Measurements from ENCODE around the gene HEATR9.
"Not testable (repeated sequence)": the region's sequence is repeated elsewhere in the genome, so short reads cannot be mapped to it uniquely, and the experiment has no call there.

HEATR9 gene

GRCh38 chr17:35900708-35901480 lies 32.2 kb upstream of the HEATR9 start:
- H3K36me3 Mint-ChIP-seq, result no peaks in the 10 kb centered on the region
- peaks cover 2 to 5% of the 10 kb centered on the region in 2 donors for H3K4me1 Mint-ChIP-seq
- peaks cover 3 to 7% of the 10 kb centered on the region in 2 donors for H3K27me3 Mint-ChIP-seq
- H3K27ac Mint-ChIP-seq, result no peak overlapping the region
- no peak overlapping the region for H3K4me3 Mint-ChIP-seq
- H3K9me3 Mint-ChIP-seq, result no peaks in the 10 kb centered on the region
- ATAC-seq (replicated peaks) (no peak), DNase-seq (no peak)

GRCh38 chr17:35900280-35900679 lies 31.6 kb upstream of the HEATR9 start:
- no peaks in the 10 kb centered on the region for H3K9me3 Mint-ChIP-seq
- H3K27ac Mint-ChIP-seq, result no peak overlapping the region
- peaks cover 2 to 7% of the 10 kb centered on the region in 2 donors for H3K4me1 Mint-ChIP-seq
- H3K27me3 Mint-ChIP-seq, result peaks cover 4 to 7% of the 10 kb centered on the region in 2 donors
- ATAC-seq (replicated peaks) (no peak), DNase-seq (no peak)
- H3K4me3 Mint-ChIP-seq, result no peak overlapping the region
- H3K36me3 Mint-ChIP-seq, result no peaks in the 10 kb centered on the region

GRCh38 chr17:35898283-35899070 lies 29.8 kb upstream of the HEATR9 start:
- no peaks in the 10 kb centered on the region for H3K9me3 Mint-ChIP-seq
- no peaks in the 10 kb centered on the region for H3K36me3 Mint-ChIP-seq
- no peak for DNase-seq
- H3K4me1 Mint-ChIP-seq, result peaks cover 2 to 7% of the 10 kb centered on the region in 2 donors
- no peak for ATAC-seq (replicated peaks)
- H3K27me3 Mint-ChIP-seq, result peaks cover 4 to 7% of the 10 kb centered on the region in 2 donors
- H3K4me3 Mint-ChIP-seq, result no peak overlapping the region
- H3K27ac Mint-ChIP-seq, result no peak overlapping the region

- not testable (repeated sequence) for H3K4me3 Mint-ChIP-seq; H3K4me1 Mint-ChIP-seq; H3K27ac Mint-ChIP-seq; ATAC-seq (replicated peaks); H3K9me3 Mint-ChIP-seq; H3K27me3 Mint-ChIP-seq; DNase-seq; H3K36me3 Mint-ChIP-seq
Observed at GRCh38 chr17:35897772-35898171, 29.1 kb upstream of the HEATR9 start.

GRCh38 chr17:35895636-35896587 lies 27.2 kb upstream of the HEATR9 start:
- DNase-seq, result no peak
- H3K36me3 Mint-ChIP-seq, result peaks cover 0 to 2% of the 10 kb centered on the region in 2 donors
- H3K4me3 Mint-ChIP-seq, result no peak overlapping the region
- H3K27ac Mint-ChIP-seq, result no peak overlapping the region
- peaks cover 4 to 7% of the 10 kb centered on the region in 2 donors for H3K27me3 Mint-ChIP-seq
- H3K9me3 Mint-ChIP-seq, result no peaks in the 10 kb centered on the region
- peaks cover 6 to 13% of the 10 kb centered on the region in 2 donors for H3K4me1 Mint-ChIP-seq
- ATAC-seq (replicated peaks), result peak; percentile 81

GRCh38 chr17:35894206-35894605 lies 25.5 kb upstream of the HEATR9 start:
- Mint-ChIP-seq H3K27me3 (peaks cover 4 to 7% of the 10 kb centered on the region in 2 donors), H3K4me3 (no peak overlapping the region), H3K4me1 (peaks cover 6 to 13% of the 10 kb centered on the region in 2 donors), H3K9me3 (no peaks in the 10 kb centered on the region), H3K27ac (no peak overlapping the region), H3K36me3 (peaks cover 0 to 2% of the 10 kb centered on the region in 2 donors)
- ATAC-seq (replicated peaks), result no peak
- no peak for DNase-seq

GRCh38 chr17:35893751-35894150 lies 25.1 kb upstream of the HEATR9 start:
- DNase-seq, result no peak
- Mint-ChIP-seq H3K27ac (no peak overlapping the region), H3K36me3 (peaks cover 0 to 2% of the 10 kb centered on the region in 2 donors), H3K4me1 (peaks cover 6 to 13% of the 10 kb centered on the region in 2 donors), H3K4me3 (no peak overlapping the region), H3K9me3 (no peaks in the 10 kb centered on the region), H3K27me3 (peaks cover 4% of the 10 kb centered on the region in 2 donors)
- ATAC-seq (replicated peaks), result no peak

- H3K27ac Mint-ChIP-seq, result no peak overlapping the region
- ATAC-seq (replicated peaks) (peak; percentile 49 to 77), DNase-seq (no peak)
- H3K36me3 Mint-ChIP-seq, result peaks cover 0 to 2% of the 10 kb centered on the region in 2 donors
- H3K9me3 Mint-ChIP-seq, result no peaks in the 10 kb centered on the region
- H3K4me3 Mint-ChIP-seq, result no peak overlapping the region
- H3K27me3 Mint-ChIP-seq, result peaks cover 3 to 4% of the 10 kb centered on the region in 2 donors
- H3K4me1 Mint-ChIP-seq, result peaks cover 6 to 13% of the 10 kb centered on the region in 2 donors
Observed at GRCh38 chr17:35892091-35893035, 23.7 kb upstream of the HEATR9 start.

- ATAC-seq (replicated peaks), result no peak
- Mint-ChIP-seq H3K4me3 (no peak overlapping the region), H3K4me1 (peaks cover 6 to 12% of the 10 kb centered on the region in 2 donors), H3K9me3 (no peaks in the 10 kb centered on the region), H3K27ac (no peak overlapping the region), H3K36me3 (peaks cover 0 to 2% of the 10 kb centered on the region in 2 donors), H3K27me3 (peaks cover 3 to 4% of the 10 kb centered on the region in 2 donors)
- no peak for DNase-seq
Observed at GRCh38 chr17:35891269-35891668, 22.6 kb upstream of the HEATR9 start.

- ATAC-seq (replicated peaks) (no peak), DNase-seq (no peak)
- Mint-ChIP-seq H3K27ac (no peak overlapping the region), H3K4me3 (no peak overlapping the region), H3K9me3 (no peaks in the 10 kb centered on the region), H3K4me1 (peaks cover 4 to 7% of the 10 kb centered on the region in 2 donors), H3K27me3 (peaks cover 0 to under 1% of the 10 kb centered on the region in 2 donors), H3K36me3 (peaks cover 0 to 2% of the 10 kb centered on the region in 2 donors)
Observed at GRCh38 chr17:35890774-35891155, 22.1 kb upstream of the HEATR9 start.

- Mint-ChIP-seq H3K36me3 (peaks cover 0 to 2% of the 10 kb centered on the region in 2 donors), H3K27me3 (no peaks in the 10 kb centered on the region), H3K9me3 (no peaks in the 10 kb centered on the region), H3K27ac (no peak overlapping the region), H3K4me1 (peaks cover 4 to 6% of the 10 kb centered on the region in 2 donors), H3K4me3 (no peak overlapping the region)
- DNase-seq, result no peak
- no peak for ATAC-seq (replicated peaks)
Observed at GRCh38 chr17:35889818-35890773, 21.4 kb upstream of the HEATR9 start.

GRCh38 chr17:35889241-35889640 lies 20.6 kb upstream of the HEATR9 start:
- Mint-ChIP-seq H3K4me1 (peaks cover 4 to 6% of the 10 kb centered on the region in 2 donors), H3K4me3 (no peak overlapping the region), H3K36me3 (peaks cover 0 to 2% of the 10 kb centered on the region in 2 donors), H3K27ac (no peak overlapping the region), H3K9me3 (no peaks in the 10 kb centered on the region), H3K27me3 (no peaks in the 10 kb centered on the region)
- DNase-seq (no peak), ATAC-seq (replicated peaks) (no peak)
